Neuronal stem cell (in vitro differentiated cells): ENCODE data around the gene RITA1.

Source experiments
- DNase-seq: peaks from one replicate; pipeline ENCODE4 v3.0.0-alpha.2; 2013; ENCODE audit warnings: low spot score
- H2AFZ ChIP-seq: one replicate; pipeline ENCODE4 v1.6.1; 2013; ENCODE audit warnings: mild to moderate bottlenecking, low read length, inconsistent platforms
- H2AK5ac ChIP-seq: 2 replicates; pipeline ENCODE4 v1.6.1; 2013; ENCODE audit warnings: low read depth, mild to moderate bottlenecking, inconsistent platforms, low read length, moderate library complexity, mixed read lengths
- H2BK120ac ChIP-seq: 2 replicates; pipeline ENCODE4 v1.6.1; 2013; ENCODE audit warnings: low read depth, mild to moderate bottlenecking, inconsistent platforms, low read length, moderate library complexity, mixed read lengths
- H2BK12ac ChIP-seq: one replicate; pipeline ENCODE4 v1.6.1; 2013; ENCODE audit warnings: low read length, inconsistent platforms
- H2BK15ac ChIP-seq: 2 replicates; pipeline ENCODE4 v1.6.1; 2013; ENCODE audit warnings: mild to moderate bottlenecking, low read length, inconsistent platforms, mixed read lengths
- H2BK5ac ChIP-seq: one replicate; pipeline ENCODE4 v1.6.1; 2013; ENCODE audit warnings: inconsistent platforms, mild to moderate bottlenecking, low read length, moderate library complexity
- H3K14ac ChIP-seq: one replicate; pipeline ENCODE4 v1.6.1; 2013; ENCODE audit warnings: low read length, inconsistent platforms
- H3K18ac ChIP-seq: 2 replicates; pipeline ENCODE4 v1.6.1; 2013; ENCODE audit warnings: low read length, inconsistent platforms
- H3K23ac ChIP-seq: 2 replicates; pipeline ENCODE4 v1.6.1; 2013; ENCODE audit warnings: low read depth, mild to moderate bottlenecking, mixed read lengths, low read length, inconsistent platforms; ENCODE audit not compliant: poor library complexity
- H3K27ac ChIP-seq: replicated peaks from 3 replicates; pipeline ENCODE4 v1.5.1; 2013; ENCODE audit warnings: low read length, inconsistent platforms
- H3K27me3 ChIP-seq, 3 experiments: 2 replicates each; pipeline ENCODE4 v1.6.1; 2013; ENCODE audit warnings: low read length in 3 of 3, mild to moderate bottlenecking in 2 of 3, inconsistent platforms in 1 of 3, low read depth in 1 of 3, mixed read lengths in 1 of 3, moderate library complexity in 1 of 3; ENCODE audit not compliant: control insufficient read depth in 3 of 3, insufficient read depth in 3 of 3
- H3K36me3 ChIP-seq, 2 donors: replicated peaks in 1 of 2; 2 replicates each; pipeline ENCODE4 v1.6.1; 2013; ENCODE audit warnings: low read length in 2 of 2; ENCODE audit not compliant: control insufficient read depth in 2 of 2, insufficient read depth in 2 of 2
- H3K4ac ChIP-seq: 2 replicates; pipeline ENCODE4 v1.6.1; 2013; ENCODE audit warnings: inconsistent platforms, mild to moderate bottlenecking, low read length, moderate library complexity
- H3K4me1 ChIP-seq, 2 donors: 1 replicate in 1 of 2; 2 replicates in 1 of 2; pipeline ENCODE4 v1.6.1; 2013; ENCODE audit warnings: low read length in 2 of 2, low read depth in 1 of 2; ENCODE audit not compliant: control insufficient read depth in 2 of 2, insufficient read depth in 1 of 2
- H3K4me2 ChIP-seq: one replicate; pipeline ENCODE4 v1.6.1; 2013; ENCODE audit warnings: mild to moderate bottlenecking, low read length, inconsistent platforms; ENCODE audit not compliant: insufficient read depth, poor library complexity, severe bottlenecking
- H3K4me3 ChIP-seq, 2 donors: 2 replicates each; pipeline ENCODE4 v1.5.1; 2013; ENCODE audit warnings: low read length in 2 of 2, mild to moderate bottlenecking in 2 of 2, inconsistent platforms in 1 of 2, moderate library complexity in 1 of 2
- H3K79me1 ChIP-seq: one replicate; pipeline ENCODE4 v1.6.1; 2013; ENCODE audit warnings: low read depth, mild to moderate bottlenecking, inconsistent platforms, low read length, moderate library complexity
- H3K9ac ChIP-seq: one replicate; pipeline ENCODE4 v1.6.1; 2013; ENCODE audit warnings: mild to moderate bottlenecking, low read depth, low read length, inconsistent platforms; ENCODE audit not compliant: poor library complexity
- H3K9me3 ChIP-seq, 2 donors: replicated peaks in 1 of 2; 2 replicates each; pipeline versions ENCODE3 to v1.6.1; 2013; ENCODE audit warnings: low read length in 2 of 2, mild to moderate bottlenecking in 2 of 2, inconsistent platforms in 1 of 2, low read depth in 1 of 2, mixed read lengths in 1 of 2, moderate library complexity in 1 of 2; ENCODE audit not compliant: control insufficient read depth in 2 of 2, insufficient read depth in 1 of 2
- H4K8ac ChIP-seq: one replicate; pipeline ENCODE4 v1.6.1; 2013; ENCODE audit warnings: low read depth, mild to moderate bottlenecking, inconsistent platforms, low read length, moderate library complexity
- H4K91ac ChIP-seq: one replicate; pipeline ENCODE4 v1.6.1; 2013; ENCODE audit warnings: low read length, low read depth, mild to moderate bottlenecking, inconsistent platforms; ENCODE audit not compliant: poor library complexity
- WGBS, 2 donors: extraction: QIAGEN DNeasy Blood & Tissue Kit; methylation state at CpG; one replicate each; pipeline ENCODE4 v1.1.7; 2013; ENCODE audit warnings: missing lambda C conversion rate in 2 of 2, mixed read lengths in 1 of 2; ENCODE audit not compliant: insufficient read length in 2 of 2, insufficient replicate concordance in 1 of 2; ENCODE audit errors: extremely low coverage in 2 of 2; 5-methylcytosine and 5-hydroxymethylcytosine counted together

RITA1 gene

DNA sequence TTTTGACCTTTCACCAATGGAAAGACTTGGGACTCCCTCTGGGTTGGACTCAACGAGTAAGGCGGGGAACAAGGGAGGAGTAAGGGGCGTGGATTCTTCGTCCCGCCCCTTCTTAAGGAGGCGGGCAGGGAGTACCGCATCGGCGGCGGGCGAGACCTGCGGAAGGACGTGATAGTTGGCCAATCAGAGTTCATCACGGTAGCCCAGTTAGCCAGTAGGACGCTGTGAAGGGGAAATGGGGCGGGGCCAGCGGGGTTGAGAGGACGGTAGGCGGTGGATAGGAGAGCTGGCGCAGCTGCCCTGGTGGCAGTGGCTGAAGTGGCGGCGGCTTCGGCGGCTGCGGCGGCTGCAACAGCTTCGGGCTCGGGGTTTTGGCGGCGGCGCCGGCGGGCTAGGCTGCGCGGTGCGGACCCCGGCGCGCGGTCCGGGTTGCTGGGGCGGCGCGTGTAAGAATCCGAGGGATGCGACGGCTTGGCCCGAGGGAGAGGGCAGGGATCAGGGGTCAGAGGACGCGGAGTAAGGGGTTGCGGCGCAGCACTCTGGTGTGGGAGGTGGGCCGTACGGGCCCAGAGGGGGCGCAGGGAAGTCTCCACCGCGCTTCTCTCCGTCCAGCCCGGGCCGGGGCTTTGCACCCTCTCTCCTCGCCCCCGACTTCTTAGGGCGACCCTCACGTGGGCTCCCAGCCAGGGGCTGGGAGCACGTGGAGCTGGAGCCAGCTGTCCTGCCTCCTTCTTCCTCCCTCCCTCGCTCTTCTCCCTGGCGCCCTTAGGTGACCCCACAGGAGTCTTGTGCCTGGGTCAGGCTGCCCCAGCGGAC lies 35.9 kb downstream of the RITA1 start, which contains the start of gene TPCN1:
TPCN1 (plus strand) TSS at position 284 of the 816 bp plus-strand sequence. CDS start 5,389 bp downstream, outside the sequence.
- peak within 1 kb of the TSS; percentile 47 for H3K14ac ChIP-seq
- H3K23ac ChIP-seq = peak within 1 kb of the TSS; percentile 96
- H3K9me3 ChIP-seq = no peaks in the 10 kb centered on the region
- H4K91ac ChIP-seq = no peak within 1 kb of the TSS
- DNase-seq = peak; percentile 100
- H2BK12ac ChIP-seq = no peak within 1 kb of the TSS
- peak within 1 kb of the TSS; percentile 55 for H2BK5ac ChIP-seq
- H3K9ac ChIP-seq = peak within 1 kb of the TSS; percentile 85
- H3K18ac ChIP-seq = peak within 1 kb of the TSS; percentile 97
- no peaks in the 10 kb centered on the region for H3K36me3 ChIP-seq
- peak within 1 kb of the TSS; percentile 34 for H3K27ac ChIP-seq
- no peak within 1 kb of the TSS for H2AK5ac ChIP-seq
- H2BK120ac ChIP-seq = no peak within 1 kb of the TSS
- no peak within 1 kb of the TSS for H2BK15ac ChIP-seq
- peak within 1 kb of the TSS; percentile 65 to 86 for H3K4me3 ChIP-seq
- peak within 1 kb of the TSS; percentile 91 for H2AFZ ChIP-seq
- no CpG with 5 or more reads among the region's 68 CpGs for WGBS, 2 donors
- no peaks in the 10 kb centered on the region for H3K79me1 ChIP-seq
- H4K8ac ChIP-seq = no peak within 1 kb of the TSS
- H3K4ac ChIP-seq = no peak within 1 kb of the TSS
- peak within 1 kb of the TSS; percentile 85 for H3K4me2 ChIP-seq
- no peaks in the 10 kb centered on the region for H3K27me3 ChIP-seq
- peaks cover 4 to 11% of the 10 kb centered on the region in 2 donors for H3K4me1 ChIP-seq

DNA sequence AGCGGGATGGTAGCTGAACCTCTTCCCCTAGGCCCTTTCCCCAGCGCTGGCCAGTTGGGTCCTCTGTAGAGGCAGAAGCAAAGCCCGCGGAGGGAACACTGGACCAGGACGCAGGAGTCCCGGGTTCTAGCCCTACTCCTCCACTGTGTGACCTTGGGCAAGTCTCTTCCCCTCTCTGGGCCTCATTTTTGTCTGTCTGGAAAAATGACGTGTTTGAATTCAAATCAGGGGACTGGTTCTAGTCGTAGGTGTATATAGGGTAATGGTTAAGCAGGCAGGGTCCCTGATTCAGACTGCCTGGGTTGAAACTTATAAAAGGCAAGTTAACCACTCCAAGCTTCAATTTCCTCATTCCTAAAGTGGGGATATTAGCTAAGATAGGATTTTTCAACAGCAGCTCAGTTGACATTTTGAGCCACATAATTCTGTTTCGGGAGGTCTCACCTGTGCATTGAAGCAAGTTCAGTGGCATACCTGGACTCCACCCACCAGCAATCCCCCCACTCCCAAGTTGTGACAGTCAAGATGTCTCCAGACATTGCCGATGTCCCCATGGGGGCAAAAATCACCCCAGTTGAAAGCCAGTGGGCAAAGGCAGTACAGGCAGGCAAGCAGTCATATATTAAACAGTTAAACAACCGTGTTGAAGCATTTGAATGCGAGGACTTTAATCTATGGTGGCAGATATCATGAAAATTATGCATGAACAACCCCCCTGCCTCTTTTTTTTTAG lies 36.6 kb downstream of the RITA1 start:
- no CpG with 5 or more reads among the region's 12 CpGs for WGBS, 2 donors
- peak overlapping the region; percentile 91 for H2AFZ ChIP-seq
- H3K27me3 ChIP-seq = no peaks in the 10 kb centered on the region
- H4K8ac ChIP-seq = no peak overlapping the region
- peak overlapping the region; percentile 59 to 86 for H3K4me3 ChIP-seq
- H3K9me3 ChIP-seq = no peaks in the 10 kb centered on the region
- H3K36me3 ChIP-seq = peaks cover 0 to 2% of the 10 kb centered on the region in 2 donors
- DNase-seq = no peak
- H3K18ac ChIP-seq = peak overlapping the region; percentile 97
- peaks cover 4 to 11% of the 10 kb centered on the region in 2 donors for H3K4me1 ChIP-seq
- H3K79me1 ChIP-seq = no peaks in the 10 kb centered on the region
- H3K4ac ChIP-seq = no peak overlapping the region
- peak overlapping the region; percentile 55 for H2BK5ac ChIP-seq
- H3K9ac ChIP-seq = peak overlapping the region; percentile 53
- H2BK15ac ChIP-seq = no peak overlapping the region
- H3K27ac ChIP-seq = no peak overlapping the region
- H3K23ac ChIP-seq = peak overlapping the region; percentile 21
- no peak overlapping the region for H3K14ac ChIP-seq
- no peak overlapping the region for H2AK5ac ChIP-seq
- H3K4me2 ChIP-seq = peak overlapping the region; percentile 85
- no peak overlapping the region for H2BK120ac ChIP-seq
- H2BK12ac ChIP-seq = no peak overlapping the region
- no peak overlapping the region for H4K91ac ChIP-seq

DNA sequence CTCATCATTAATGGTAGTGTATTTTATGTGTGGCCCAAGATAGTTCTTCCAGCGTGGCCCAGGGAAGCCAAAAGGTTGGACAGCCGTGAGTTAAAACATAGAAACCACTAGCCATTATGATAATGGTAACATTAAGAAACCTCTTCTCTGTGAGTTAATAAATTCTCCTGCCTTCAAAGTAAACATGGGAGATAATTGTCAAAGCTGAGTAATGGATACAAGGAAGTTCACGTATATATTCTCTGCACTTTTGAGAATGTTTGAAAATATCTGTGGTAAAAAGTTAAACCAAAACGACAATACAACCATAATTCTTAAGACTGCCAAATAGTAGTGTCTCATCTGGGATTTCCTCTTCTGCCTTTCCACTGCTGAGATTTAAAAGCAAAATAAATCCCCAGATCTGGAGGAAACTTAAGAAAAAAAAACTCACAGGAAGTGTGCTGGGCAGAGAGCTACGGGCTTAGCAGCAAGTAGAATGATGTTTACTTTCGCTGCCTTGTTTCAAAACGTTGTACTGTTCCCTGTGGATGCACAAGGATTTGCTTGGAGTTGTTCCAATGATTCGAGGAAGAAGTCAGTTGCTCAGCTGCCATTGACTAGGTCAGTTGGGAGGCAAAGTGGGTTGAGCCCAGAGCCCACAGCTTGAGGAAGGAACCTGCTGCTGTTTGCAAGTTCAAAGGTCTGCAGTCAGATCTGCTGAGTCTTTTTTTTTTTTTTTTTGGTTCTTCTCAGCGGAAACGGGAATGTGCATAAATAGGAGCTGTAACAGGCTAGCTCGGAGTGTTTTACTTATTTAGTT lies 37.4 kb downstream of the RITA1 start:
- Histone ChIP-seq H3K27ac (no peak overlapping the region), H2AK5ac (no peak overlapping the region)

More for the DNA sequence above, 37.4 kb downstream of the RITA1 start:
- Histone ChIP-seq H3K4ac (no peak overlapping the region), H4K91ac (no peak overlapping the region), H3K9me3 (no peaks in the 10 kb centered on the region), H3K9ac (no peak overlapping the region), H3K27me3 (no peaks in the 10 kb centered on the region), H3K14ac (no peak overlapping the region), H3K4me3 (no peak overlapping the region), H3K36me3 (peaks cover 0 to 2% of the 10 kb centered on the region in 2 donors), H3K4me2 (no peak overlapping the region), H2BK15ac (no peak overlapping the region), H2BK12ac (no peak overlapping the region), H4K8ac (no peak overlapping the region), H2BK5ac (no peak overlapping the region), H3K79me1 (no peaks in the 10 kb centered on the region), H3K4me1 (peaks cover 4 to 11% of the 10 kb centered on the region in 2 donors), H3K18ac (no peak overlapping the region), H2AFZ (peak overlapping the region; percentile 32), H2BK120ac (no peak overlapping the region), H3K23ac (no peak overlapping the region)
- no CpG with 5 or more reads among the region's 11 CpGs for WGBS, 2 donors
- no peak for DNase-seq
